Measurements from ENCODE around the gene MAGI2. TPM values are rescaled to one million over a fixed set of nuclear protein-coding genes. Genes with fewer than 3 reads are reported as not detected.

The MAGI2 gene
- total RNA-seq, 1 experiment from 2014 or later: 2.0 TPM

GRCh38 chr7:78141522-78142281 lies 1311.8 kb downstream of the MAGI2 start:
- peak; percentile 32 for DNase-seq (ENCODE audit: low read depth, low spot score)
- in situ Hi-C loops (cut with HindIII; ENCODE audit: low pct_unique_long_range_greater_than_20kb, low sequenced_read_pairs): no loop called here

DNA sequence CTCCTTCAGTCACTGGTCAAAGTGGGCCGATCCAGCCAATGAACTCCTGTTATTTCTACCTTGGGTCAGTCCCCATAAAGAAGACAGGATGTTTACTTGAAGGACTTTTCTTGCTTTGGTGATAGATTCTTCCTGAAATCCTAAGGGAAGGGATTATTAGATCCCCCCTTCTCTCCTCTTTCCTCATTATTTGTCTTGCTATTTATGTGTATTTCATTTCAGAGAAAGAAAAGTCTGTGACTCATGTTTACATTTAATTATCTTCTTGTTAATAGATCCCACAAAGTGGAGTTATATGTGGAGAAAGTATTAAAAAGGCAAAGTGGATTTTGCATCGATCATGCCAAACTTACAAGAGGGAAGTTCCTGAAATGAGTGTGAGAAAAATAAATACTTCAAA lies 1313.4 kb downstream of the MAGI2 start:
- DNase-seq (ENCODE audit: low read depth, low spot score): no peak
- in situ Hi-C loops (cut with HindIII; ENCODE audit: low pct_unique_long_range_greater_than_20kb, low sequenced_read_pairs): no loop called here

- peak; percentile 68 for DNase-seq (ENCODE audit: low read depth, low spot score)
Measured at GRCh38 chr7:78139335-78139734, 1314.1 kb downstream of the MAGI2 start.

DNA sequence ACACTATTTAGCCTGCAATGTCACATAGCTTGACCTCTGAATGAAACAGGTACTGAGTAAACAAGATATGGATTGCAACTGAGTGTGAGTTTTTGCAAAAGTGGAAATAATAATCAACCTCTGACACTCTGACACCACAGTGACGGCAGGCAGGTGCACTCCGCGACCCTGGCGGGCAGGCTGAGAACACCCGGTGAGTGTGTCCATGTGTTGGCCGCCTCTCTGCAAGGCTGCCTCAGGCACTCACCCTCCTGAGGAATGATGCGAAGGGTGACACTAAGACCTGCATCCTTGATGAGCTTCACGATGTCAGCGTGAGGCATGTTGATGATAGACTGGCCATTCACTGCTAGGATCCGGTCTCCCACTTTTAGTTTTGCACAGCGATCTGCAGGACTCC lies 1318.7 kb downstream of the MAGI2 start:
- DNase-seq (ENCODE audit: low read depth, low spot score): no peak
- in situ Hi-C loops (cut with HindIII; ENCODE audit: low pct_unique_long_range_greater_than_20kb, low sequenced_read_pairs): no loop called here

More at GRCh38 chr7:78139335-78139734, 1314.1 kb downstream of the MAGI2 start:
- in situ Hi-C loops (cut with HindIII; ENCODE audit: low pct_unique_long_range_greater_than_20kb, low sequenced_read_pairs): no loop called here

DNA sequence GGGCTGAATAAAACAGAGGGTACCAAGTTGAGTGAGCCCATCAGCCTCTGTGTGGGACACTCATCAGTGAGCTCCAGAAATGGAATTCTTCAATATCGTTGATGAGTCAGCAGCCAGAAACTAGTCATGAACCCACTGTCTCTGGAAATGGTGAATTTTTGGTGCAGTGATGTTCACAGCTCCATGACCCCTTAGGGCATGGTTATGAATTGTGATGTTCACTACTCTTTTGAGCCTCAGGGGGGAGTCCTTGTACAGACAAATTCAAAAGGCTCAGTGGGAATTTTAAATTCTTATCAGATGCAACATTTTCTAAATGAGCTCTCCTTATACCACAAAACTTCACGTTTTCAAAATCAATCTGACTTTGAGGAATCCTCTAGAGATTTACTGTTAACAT lies 1319.2 kb downstream of the MAGI2 start:
- DNase-seq (ENCODE audit: low read depth, low spot score): peak; percentile 82
- in situ Hi-C loops (cut with HindIII; ENCODE audit: low pct_unique_long_range_greater_than_20kb, low sequenced_read_pairs): no loop called here

DNA sequence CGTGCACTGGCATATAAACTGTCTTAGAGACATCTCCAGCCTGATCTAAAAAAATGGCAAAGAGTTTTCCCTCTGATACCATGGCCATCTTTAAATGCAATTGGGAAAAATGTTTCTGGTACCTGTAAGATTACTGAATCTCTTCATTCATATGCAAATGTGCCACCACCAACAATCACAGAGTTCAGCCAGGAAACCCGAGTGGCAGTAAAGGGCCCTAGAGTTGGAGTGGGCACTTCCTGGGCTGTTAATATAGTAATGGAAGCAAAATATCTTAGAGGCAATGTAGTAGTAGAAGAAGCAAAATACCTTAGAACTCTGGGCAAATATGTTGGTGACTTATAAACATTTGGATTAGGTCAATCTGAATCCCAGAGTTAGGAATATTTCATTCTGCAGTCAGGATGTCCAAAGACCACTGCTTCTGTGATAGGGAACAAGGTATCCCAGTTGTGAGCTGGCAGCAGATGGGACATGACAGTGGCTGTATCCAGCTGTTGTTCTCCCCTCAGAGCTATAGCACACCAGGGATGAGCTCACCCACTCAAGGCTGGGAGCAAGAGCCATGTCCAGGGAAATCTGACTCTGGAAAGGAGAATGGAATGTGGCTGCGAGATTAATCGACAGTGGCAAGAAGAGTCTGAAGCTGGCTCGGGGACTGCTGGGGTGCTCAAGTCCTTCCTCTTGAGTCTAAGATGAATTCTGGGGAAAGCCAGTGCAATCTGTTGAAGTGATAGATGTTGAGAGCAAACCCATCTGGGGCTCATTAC lies 1322.8 kb downstream of the MAGI2 start:
- in situ Hi-C loops (cut with HindIII; ENCODE audit: low pct_unique_long_range_greater_than_20kb, low sequenced_read_pairs): no loop called here
- DNase-seq (ENCODE audit: low read depth, low spot score): no peak

DNA sequence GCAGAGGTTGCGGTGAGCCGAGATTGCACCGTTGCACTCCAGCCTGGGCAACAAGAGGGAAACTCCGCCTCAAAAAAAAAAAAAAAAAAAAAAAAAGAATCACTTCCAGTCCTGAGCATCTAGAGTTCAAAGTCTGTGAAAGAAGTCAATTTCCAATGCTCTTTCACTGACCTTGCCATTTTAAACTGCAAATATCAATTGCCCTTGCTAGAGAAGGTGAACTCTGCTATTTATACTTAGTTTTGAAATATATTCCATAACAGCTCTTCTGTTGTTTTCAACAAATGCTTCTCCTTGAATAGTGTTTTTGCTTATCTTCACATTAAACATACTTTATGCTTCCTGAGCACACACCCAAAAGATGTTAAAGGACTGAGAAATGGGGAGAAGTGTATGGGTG lies 1323.6 kb downstream of the MAGI2 start:
- DNase-seq (ENCODE audit: low read depth, low spot score): no peak
- in situ Hi-C loops (cut with HindIII; ENCODE audit: low pct_unique_long_range_greater_than_20kb, low sequenced_read_pairs): no loop called here

GRCh38 chr7:78127009-78127408 lies 1326.5 kb downstream of the MAGI2 start:
- DNase-seq (ENCODE audit: low read depth, low spot score): no peak
- in situ Hi-C loops (cut with HindIII; ENCODE audit: low pct_unique_long_range_greater_than_20kb, low sequenced_read_pairs): no loop called here

DNA sequence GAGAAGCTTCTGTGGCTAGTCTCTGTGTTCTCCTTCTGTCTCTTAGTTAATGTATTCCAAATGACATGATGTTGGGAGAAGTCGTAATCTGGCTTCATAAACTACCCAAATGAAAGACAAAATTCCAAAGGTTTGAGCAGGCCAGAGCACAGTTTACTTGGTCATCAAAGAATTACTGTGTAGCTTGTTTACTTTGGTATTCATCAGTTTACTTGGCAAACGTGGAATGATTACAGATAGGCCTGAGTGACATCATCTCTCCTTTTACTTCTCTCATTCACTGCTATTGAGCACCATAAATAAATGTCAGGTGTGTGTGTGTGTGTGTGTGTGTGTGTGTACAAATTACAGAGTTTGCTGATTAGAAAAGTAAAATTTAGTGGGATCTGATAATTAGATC lies 1327.6 kb downstream of the MAGI2 start:
- in situ Hi-C loops (cut with HindIII; ENCODE audit: low pct_unique_long_range_greater_than_20kb, low sequenced_read_pairs): no loop called here
- DNase-seq (ENCODE audit: low read depth, low spot score): no peak

- DNase-seq (ENCODE audit: low read depth, low spot score): no peak
- in situ Hi-C loops (cut with HindIII; ENCODE audit: low pct_unique_long_range_greater_than_20kb, low sequenced_read_pairs): no loop called here
Measured at GRCh38 chr7:78124216-78124615, 1329.3 kb downstream of the MAGI2 start.

- in situ Hi-C loops (cut with HindIII; ENCODE audit: low pct_unique_long_range_greater_than_20kb, low sequenced_read_pairs): no loop called here
- no peak for DNase-seq (ENCODE audit: low read depth, low spot score)
Measured at GRCh38 chr7:78121888-78122287, 1331.6 kb downstream of the MAGI2 start.

- in situ Hi-C loops (cut with HindIII; ENCODE audit: low pct_unique_long_range_greater_than_20kb, low sequenced_read_pairs): no loop called here
- DNase-seq (ENCODE audit: low read depth, low spot score): no peak
Measured at GRCh38 chr7:78118470-78118869, 1335.0 kb downstream of the MAGI2 start.

DNA sequence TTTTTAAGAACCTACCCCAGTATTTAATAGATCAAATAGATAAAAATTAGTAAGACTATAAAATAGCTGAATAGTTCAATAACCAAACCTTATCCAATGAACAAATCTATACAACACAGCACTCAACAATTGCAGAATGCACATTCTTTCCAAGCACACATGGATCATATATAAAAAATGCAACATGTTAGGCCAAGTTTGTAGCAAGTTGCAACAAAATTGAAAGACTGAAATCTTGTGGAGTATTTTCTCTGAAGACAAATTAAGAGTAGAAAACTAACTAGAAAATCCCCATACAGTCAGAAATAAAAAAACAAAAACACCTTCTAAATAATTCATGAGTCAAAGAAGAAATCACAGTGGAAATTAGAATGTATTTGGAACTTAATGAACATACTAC lies 1337.6 kb downstream of the MAGI2 start:
- no peak for DNase-seq (ENCODE audit: low read depth, low spot score)
- in situ Hi-C loops (cut with HindIII; ENCODE audit: low pct_unique_long_range_greater_than_20kb, low sequenced_read_pairs): no loop called here

DNA sequence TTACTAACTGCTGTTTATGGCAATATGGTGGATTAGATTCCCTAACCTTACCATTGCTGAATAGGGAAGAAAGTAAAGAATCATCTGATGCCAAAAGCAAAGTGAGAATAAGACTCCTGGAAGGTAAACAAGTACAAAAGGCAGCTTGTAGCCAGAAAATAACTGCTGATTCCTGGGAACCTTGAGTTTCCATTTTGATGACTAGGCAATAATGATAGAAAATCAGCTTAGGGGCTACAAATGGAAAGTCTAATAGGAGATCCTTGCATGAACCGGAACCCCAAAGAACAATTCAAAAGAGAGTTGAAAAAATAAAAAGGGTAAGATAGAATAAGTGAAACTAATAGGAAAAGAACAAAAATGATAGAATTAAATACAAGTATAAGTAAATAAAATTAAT lies 1338.5 kb downstream of the MAGI2 start:
- DNase-seq (ENCODE audit: low read depth, low spot score): no peak
- in situ Hi-C loops (cut with HindIII; ENCODE audit: low pct_unique_long_range_greater_than_20kb, low sequenced_read_pairs): no loop called here

GRCh38 chr7:78112488-78112887 lies 1341.0 kb downstream of the MAGI2 start:
- in situ Hi-C loops (cut with HindIII; ENCODE audit: low pct_unique_long_range_greater_than_20kb, low sequenced_read_pairs): no loop called here
- DNase-seq (ENCODE audit: low read depth, low spot score): no peak

- no peak for DNase-seq (ENCODE audit: low read depth, low spot score)
- in situ Hi-C loops (cut with HindIII; ENCODE audit: low pct_unique_long_range_greater_than_20kb, low sequenced_read_pairs): no loop called here
Measured at GRCh38 chr7:78111386-78111785, 1342.1 kb downstream of the MAGI2 start.

DNA sequence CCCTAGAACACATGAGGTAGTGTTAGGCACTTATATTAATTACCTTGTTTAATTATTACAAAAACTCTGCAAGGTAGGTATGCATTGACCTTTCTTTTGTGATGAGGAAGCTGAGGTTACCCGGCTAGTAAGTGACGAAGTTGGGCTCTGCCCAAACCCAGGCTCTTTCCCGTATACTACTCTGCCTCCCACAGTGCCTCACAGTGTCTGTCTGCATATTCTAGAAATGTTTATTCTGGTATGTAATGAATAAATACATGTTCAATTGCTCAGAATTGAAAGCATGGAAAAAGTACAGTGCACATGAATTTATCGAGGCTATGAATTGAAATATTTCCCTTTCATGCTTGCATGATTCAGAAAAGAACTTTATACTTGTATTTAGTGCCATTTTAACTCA lies 1350.0 kb downstream of the MAGI2 start:
- in situ Hi-C loops (cut with HindIII; ENCODE audit: low pct_unique_long_range_greater_than_20kb, low sequenced_read_pairs): no loop called here
- DNase-seq (ENCODE audit: low read depth, low spot score): no peak

DNA sequence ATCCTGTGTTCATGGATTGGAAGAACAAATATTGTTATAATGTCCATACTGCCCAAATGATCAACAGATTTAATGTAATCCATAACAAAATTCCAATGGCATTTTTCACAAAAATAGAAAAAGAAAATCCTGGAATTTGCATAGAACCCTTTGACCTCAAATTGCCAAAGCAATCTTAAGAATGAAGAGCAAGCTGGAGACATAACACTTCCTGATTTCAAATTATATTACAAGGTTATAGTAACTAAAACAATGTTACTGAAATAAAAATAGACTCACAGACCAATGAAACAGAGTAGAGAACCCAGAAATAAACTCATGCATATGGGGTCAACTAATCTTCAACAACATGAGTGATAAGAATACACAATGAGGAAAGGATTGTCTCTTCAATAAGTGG lies 1352.4 kb downstream of the MAGI2 start:
- in situ Hi-C loops (cut with HindIII; ENCODE audit: low pct_unique_long_range_greater_than_20kb, low sequenced_read_pairs): no loop called here
- no peak for DNase-seq (ENCODE audit: low read depth, low spot score)

All from SK-MEL-5 (cell line).